ENCODE data around the gene TTLL12.

GRCh38 chr22:43150731-43151206, 36.2 kb downstream of the TTLL12 start:
- TF ChIP-seq CTCF (IDR thresholded peaks at IDR 0.05) (no peak), POLR2A (IDR thresholded peaks at IDR 0.05) (no peak)

All from esophagus squamous epithelium (tissue), 4 donors.